ENCODE measurements around the gene FAM8A1. TPM values are rescaled to one million over a fixed set of nuclear protein-coding genes. Genes with fewer than 3 reads are reported as not detected.
A peak's percentile ranks its signal among the peaks of the same experiment; 100 is the strongest.

Gene FAM8A1
- total RNA-seq, 2 experiments from 2014 or later = 6.5 to 11.8 TPM

DNA sequence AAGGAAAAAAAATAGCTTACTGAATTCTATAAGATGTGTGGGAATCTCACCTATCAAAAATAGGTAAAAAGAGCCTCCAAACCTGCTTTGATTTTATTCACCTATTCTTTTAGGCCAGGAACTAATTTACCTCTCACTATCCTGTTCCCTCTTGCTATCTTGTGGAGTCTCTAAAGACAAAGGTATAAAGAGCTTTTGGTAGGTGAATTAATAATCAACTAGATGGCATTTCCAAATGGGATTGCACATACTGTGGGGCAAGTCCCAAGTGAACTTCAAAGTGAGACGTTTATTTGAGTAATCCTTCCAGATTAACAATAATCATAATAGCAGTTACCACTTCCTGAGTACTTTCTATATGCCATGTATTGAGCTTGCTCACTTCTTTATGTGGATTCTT, 2.8 kb downstream of the FAM8A1 start:
- Histone ChIP-seq H3K36me3 (ENCODE audit: insufficient read depth, low read length) (peaks cover 35% of the 10 kb centered on the region), H3K27ac (ENCODE audit: low read depth, low read length, poor library complexity, severe bottlenecking) (no peak overlapping the region), H3K79me2 (ENCODE audit: insufficient read depth, low read depth, low read length) (peaks cover 20% of the 10 kb centered on the region; the same call in 1 of the 2 replicates), H3K9me3 (ENCODE audit: low read length) (no peaks in the 10 kb centered on the region), H3K4me1 (ENCODE audit: insufficient read depth, low read length, poor library complexity, severe bottlenecking) (peaks cover 24% of the 10 kb centered on the region), H2AFZ (ENCODE audit: low read length) (no peak overlapping the region), H3K9me2 (ENCODE audit: insufficient read depth, low read length) (no peaks in the 10 kb centered on the region), H3K4me3 (ENCODE audit: low read depth, low read length, poor library complexity, severe bottlenecking) (no peak overlapping the region), H3K4me2 (ENCODE audit: low read length) (peak overlapping the region; percentile 100; the same call in 1 of the 2 replicates), H4K20me1 (ENCODE audit: insufficient read depth, low read length) (no peaks in the 10 kb centered on the region; the same call in 1 of the 2 replicates)
- ChIA-PET CTCF (ENCODE audit: unreplicated experiment) (no interaction called here), POLR2A (interaction anchor here (0.6 to 4.0 kb wide), 8 partner anchors 9 to 104 kb away, joined by 3 to 28 read pairs (median 4); partner anchors contain the start of gene NUP153)
- intact Hi-C loops (cut with micrococcal nuclease; ENCODE audit: unreplicated experiment) = no loop called here
- no peak for TF ChIP-seq EZH2phosphoT487 (IDR thresholded peaks at IDR 0.05; ENCODE audit: borderline replicate concordance, low read depth, low read length)
- no peak for TF ChIP-seq CTCF (conservative IDR thresholded peaks at IDR 0.05; ENCODE audit: low read length)
- BruUV-seq (replicated peaks) = no TSS peak
- DNase-seq (ENCODE audit: low spot score) = no peak

GRCh38 chr6:17606606-17607005, 6.5 kb downstream of the FAM8A1 start:
- Histone ChIP-seq H3K9me3 (ENCODE audit: low read length) (no peaks in the 10 kb centered on the region), H4K20me1 (ENCODE audit: insufficient read depth, low read length) (no peaks in the 10 kb centered on the region; the same call in none of the 2 replicates), H3K4me3 (ENCODE audit: low read depth, low read length, poor library complexity, severe bottlenecking) (no peak overlapping the region), H3K4me2 (ENCODE audit: low read length) (no peak overlapping the region), H3K79me2 (ENCODE audit: insufficient read depth, low read depth, low read length) (peaks cover 13% of the 10 kb centered on the region; the same call in 1 of the 2 replicates), H3K27ac (ENCODE audit: low read depth, low read length, poor library complexity, severe bottlenecking) (no peak overlapping the region), H3K4me1 (ENCODE audit: insufficient read depth, low read length, poor library complexity, severe bottlenecking) (peaks cover 17% of the 10 kb centered on the region), H2AFZ (ENCODE audit: low read length) (no peak overlapping the region), H3K36me3 (ENCODE audit: insufficient read depth, low read length) (peaks cover 65% of the 10 kb centered on the region), H3K9me2 (ENCODE audit: insufficient read depth, low read length) (no peaks in the 10 kb centered on the region)
- TF ChIP-seq EZH2phosphoT487 (IDR thresholded peaks at IDR 0.05; ENCODE audit: borderline replicate concordance, low read depth, low read length) (no peak), CTCF (conservative IDR thresholded peaks at IDR 0.05; ENCODE audit: low read length) (no peak)
- ChIA-PET CTCF (ENCODE audit: unreplicated experiment) (no interaction called here), POLR2A (interaction anchor here (0.6 kb wide), 1 partner anchor 75 kb away, joined by 3 read pairs; no protein-coding TSS in a partner anchor)
- BruUV-seq (replicated peaks) = no TSS peak
- intact Hi-C loops (cut with micrococcal nuclease; ENCODE audit: unreplicated experiment) = no loop called here
- DNase-seq (ENCODE audit: low spot score) = no peak

- no peaks in the 10 kb centered on the region for H3K9me3 ChIP-seq (ENCODE audit: low read length)
- ChIA-PET CTCF (ENCODE audit: unreplicated experiment) (interaction anchor here (0.7 kb wide), 1 partner anchor 99 kb away, joined by 3 read pairs; no protein-coding TSS in a partner anchor), POLR2A (interaction anchor here (0.7 to 3.2 kb wide), 4 partner anchors 9 to 165 kb away, joined by 3 to 28 read pairs (median 3); partner anchors contain the start of gene FAM8A1)
- BruUV-seq (replicated peaks) = no TSS peak
- H3K79me2 ChIP-seq (ENCODE audit: insufficient read depth, low read depth, low read length) = no peaks in the 10 kb centered on the region
- H3K4me3 ChIP-seq (ENCODE audit: low read depth, low read length, poor library complexity, severe bottlenecking) = no peak overlapping the region
- no peak overlapping the region for H2AFZ ChIP-seq (ENCODE audit: low read length)
- no peaks in the 10 kb centered on the region for H3K4me1 ChIP-seq (ENCODE audit: insufficient read depth, low read length, poor library complexity, severe bottlenecking)
- no peak overlapping the region for H3K27ac ChIP-seq (ENCODE audit: low read depth, low read length, poor library complexity, severe bottlenecking)
- no peak overlapping the region for H3K4me2 ChIP-seq (ENCODE audit: low read length)
- peaks cover 83% of the 10 kb centered on the region for H3K36me3 ChIP-seq (ENCODE audit: insufficient read depth, low read length)
- TF ChIP-seq CTCF (conservative IDR thresholded peaks at IDR 0.05; ENCODE audit: low read length) (no peak), EZH2phosphoT487 (IDR thresholded peaks at IDR 0.05; ENCODE audit: borderline replicate concordance, low read depth, low read length) (no peak)
- no peaks in the 10 kb centered on the region for H3K9me2 ChIP-seq (ENCODE audit: insufficient read depth, low read length)
- intact Hi-C loops (cut with micrococcal nuclease; ENCODE audit: unreplicated experiment) = no loop called here
- no peaks in the 10 kb centered on the region; the same call in 1 of the 2 replicates for H4K20me1 ChIP-seq (ENCODE audit: insufficient read depth, low read length)
- DNase-seq (ENCODE audit: low spot score) = no peak
These were observed 10.7 kb downstream of the FAM8A1 start for GRCh38 chr6:17610835-17611234.

Measured in OCI-LY7 (cell line).